Neural progenitor cell (in vitro differentiated cells): ENCODE data around the gene MIS18A.

Source experiments
- CTCF ChIP-seq: fragments of 200-600 bp; sonication (generic); IDR thresholded peaks from 2 replicates; pipeline ENCODE4 v1.5.1; 2017; ENCODE audit warnings: antibody characterized with exemption, mild to moderate bottlenecking
- EZH2 ChIP-seq: fragments of 200-600 bp; sonication (generic); IDR thresholded peaks from 2 replicates; pipeline ENCODE4 v1.6.1; 2017; ENCODE audit warnings: antibody characterized with exemption, mild to moderate bottlenecking, moderate library complexity
- EZH2phosphoT487 ChIP-seq: fragments of 200-600 bp; sonication (generic); IDR thresholded peaks from 2 replicates; pipeline ENCODE4 v1.6.1; 2017; ENCODE audit warnings: antibody characterized with exemption

- no peak for TF ChIP-seq CTCF
- TF ChIP-seq EZH2phosphoT487, result peak; percentile 54
- no peak for TF ChIP-seq EZH2
These were observed 45.7 kb downstream of the MIS18A start for GRCh38 chr21:32233055-32233546.
